HEK293T (cell line): ENCODE results near the gene ARID1B.

Experiments
- ARNT ChIP-seq: fragments of 450-650 bp; IDR thresholded peaks from 2 replicates; pipeline ENCODE4 v1.6.1; 2017; ENCODE audit warnings: mild to moderate bottlenecking
- BHLHE40 ChIP-seq: fragments of 450-650 bp; IDR thresholded peaks from 2 replicates; pipeline ENCODE4 v1.6.1; 2016; ENCODE audit warnings: mild to moderate bottlenecking, moderate library complexity, borderline replicate concordance
- FOXM1 ChIP-seq: fragments of 450-650 bp; IDR thresholded peaks from 2 replicates; pipeline ENCODE4 v1.6.1; 2017; ENCODE audit warnings: mild to moderate bottlenecking, borderline replicate concordance
- HDGF ChIP-seq: fragments of 450-650 bp; IDR thresholded peaks from 2 replicates; pipeline ENCODE4 v1.6.1; 2017; ENCODE audit warnings: antibody characterized with exemption, borderline replicate concordance
- L3MBTL2 ChIP-seq: fragments of 450-650 bp; conservative IDR thresholded peaks from 2 replicates; pipeline ENCODE4 v1.6.1; 2016; ENCODE audit warnings: mild to moderate bottlenecking
- NFRKB ChIP-seq: fragments of 450-650 bp; IDR thresholded peaks from 2 replicates; pipeline ENCODE4 v1.6.1; 2016; ENCODE audit warnings: mild to moderate bottlenecking, moderate library complexity
- SP1 ChIP-seq: fragments of 450-650 bp; IDR thresholded peaks from 2 replicates; pipeline ENCODE4 v1.6.1; 2017
- SUZ12 ChIP-seq: fragments of 450-650 bp; IDR thresholded peaks from 2 replicates; pipeline ENCODE4 v1.6.1; 2016; ENCODE audit warnings: mild to moderate bottlenecking
- ZNF384 ChIP-seq: fragments of 450-650 bp; IDR thresholded peaks from 2 replicates; pipeline ENCODE4 v1.6.1; 2016

- no peak for TF ChIP-seq ZNF384
- no peak for TF ChIP-seq SP1
- no peak for TF ChIP-seq HDGF
- TF ChIP-seq ARNT, result no peak
- TF ChIP-seq BHLHE40, result no peak
- TF ChIP-seq SUZ12, result no peak
- no peak for TF ChIP-seq FOXM1
- no peak for TF ChIP-seq L3MBTL2
- TF ChIP-seq NFRKB, result no peak
Measured at GRCh38 chr6:157219201-157220200, 442.3 kb downstream of the ARID1B start.
